ENCODE data around the gene PPP1R12B.
A peak's percentile ranks its signal among the peaks of the same experiment; 100 is the strongest.
"Not testable (repeated sequence)": the region's sequence is repeated elsewhere in the genome, so short reads cannot be mapped to it uniquely, and the experiment has no call there.

PPP1R12B gene

GRCh38 chr1:202348005-202348508, 442 bp upstream of the PPP1R12B start:
- DNase-seq: no peak

GRCh38 chr1:202349206-202349928, 868 bp downstream of the PPP1R12B start:
- peak; percentile 18 for DNase-seq

- DNase-seq: peak; percentile 17
Measured at GRCh38 chr1:202351725-202352124, 3.2 kb downstream of the PPP1R12B start.

- DNase-seq: not testable (repeated sequence)
Measured at GRCh38 chr1:202352583-202353197, 4.2 kb downstream of the PPP1R12B start.

GRCh38 chr1:202355944-202356553, 7.5 kb downstream of the PPP1R12B start:
- no peak for DNase-seq

GRCh38 chr1:202357506-202357905, 9.0 kb downstream of the PPP1R12B start:
- no peak for DNase-seq

GRCh38 chr1:202361224-202361623, 12.7 kb downstream of the PPP1R12B start:
- no peak for DNase-seq

GRCh38 chr1:202361701-202362100, 13.2 kb downstream of the PPP1R12B start:
- DNase-seq: no peak

- no peak for DNase-seq
Measured at GRCh38 chr1:202362212-202362611, 13.7 kb downstream of the PPP1R12B start.

- peak; percentile 55 for DNase-seq
Measured at GRCh38 chr1:202365092-202365815, 16.8 kb downstream of the PPP1R12B start.

- DNase-seq: peak; percentile 66
Measured at GRCh38 chr1:202367271-202367670, 18.8 kb downstream of the PPP1R12B start.

GRCh38 chr1:202370906-202371305, 22.4 kb downstream of the PPP1R12B start:
- not testable (repeated sequence) for DNase-seq

GRCh38 chr1:202374099-202374498, 25.6 kb downstream of the PPP1R12B start:
- DNase-seq: no peak

GRCh38 chr1:202375175-202375574, 26.7 kb downstream of the PPP1R12B start:
- DNase-seq: not testable (repeated sequence)

- DNase-seq: peak; percentile 12
Measured at GRCh38 chr1:202376247-202376646, 27.7 kb downstream of the PPP1R12B start.

- not testable (repeated sequence) for DNase-seq
Measured at GRCh38 chr1:202379884-202380529, 31.5 kb downstream of the PPP1R12B start.

GRCh38 chr1:202380535-202380934, 32.0 kb downstream of the PPP1R12B start:
- DNase-seq: peak; percentile 39

GRCh38 chr1:202381867-202382266, 33.4 kb downstream of the PPP1R12B start:
- DNase-seq: not testable (repeated sequence)

GRCh38 chr1:202395831-202396230, 47.3 kb downstream of the PPP1R12B start:
- peak; percentile 58 for DNase-seq

- DNase-seq: no peak
Measured at GRCh38 chr1:202397256-202397655, 48.8 kb downstream of the PPP1R12B start.

GRCh38 chr1:202398439-202398838, 49.9 kb downstream of the PPP1R12B start:
- not testable (repeated sequence) for DNase-seq

- not testable (repeated sequence) for DNase-seq
Measured at GRCh38 chr1:202401771-202402170, 53.3 kb downstream of the PPP1R12B start.
